H1 (cell line): ENCODE data around the gene PRSS8. TPM values are rescaled to one million over a fixed set of nuclear protein-coding genes. Genes with fewer than 3 reads are reported as not detected.

ENCODE experiments used
- ATF2 ChIP-seq: IDR thresholded peaks from 2 replicates; pipeline ENCODE4 v1.6.1; 2012; ENCODE audit warnings: low read length, inconsistent platforms
- BRCA1 ChIP-seq: IDR thresholded peaks from 2 replicates; pipeline ENCODE4 v1.6.1; 2012; ENCODE audit warnings: low read depth, low read length, improper control_type of control experiment
- CEBPB ChIP-seq: IDR thresholded peaks from 2 replicates; pipeline ENCODE4 v1.6.1; 2012; ENCODE audit warnings: low read depth, low read length
- EGR1 ChIP-seq: IDR thresholded peaks from 2 replicates; pipeline ENCODE4 v1.6.1; 2011; ENCODE audit warnings: low read depth, low read length, borderline replicate concordance
- HDAC2 ChIP-seq, 2 experiments: fragments of 300-600 bp in 1 of 2; sonication (generic) in 1 of 2; IDR thresholded peaks; 2 replicates each; pipeline ENCODE4 v1.6.1; 2011 to 2012; ENCODE audit warnings: low read depth in 2 of 2, low read length in 2 of 2, mild to moderate bottlenecking in 2 of 2, moderate library complexity in 2 of 2, borderline replicate concordance in 1 of 2, inconsistent platforms in 1 of 2
- KDM4A ChIP-seq: IDR thresholded peaks from one replicate; pipeline ENCODE4 v1.7.1; 2012; ENCODE audit warnings: low read depth, mild to moderate bottlenecking, moderate library complexity, low read length, inconsistent platforms; ENCODE audit not compliant: severe bottlenecking
- SIX5 ChIP-seq: IDR thresholded peaks from 2 replicates; pipeline ENCODE4 v1.6.1; 2011; ENCODE audit warnings: mild to moderate bottlenecking, low read depth, low read length
- YY1 ChIP-seq: IDR thresholded peaks from 2 replicates; pipeline ENCODE4 v1.6.1; 2011; ENCODE audit warnings: low read depth, mild to moderate bottlenecking, low read length
- ZNF274 ChIP-seq: IDR thresholded peaks from 2 replicates; pipeline ENCODE4 v1.7.0; 2012; ENCODE audit warnings: low read length, borderline replicate concordance; ENCODE audit errors: extremely low read depth
- polyA plus RNA-seq, 7 experiments: library from polyadenylated mRNA; depleted of rRNA in 3 of 7; stranded (reverse) in 5 of 7; unstranded in 2 of 7; fragments of >200 nt in 5 of 7; fragments of 200-250 nt in 2 of 7; gene quantifications; 1 replicate in 5 of 7; 2 replicates in 1 of 7; 4 replicates in 1 of 7; pipeline versions ENCODE4 v1.2.1 to v1.2.3, GENCODE V29; 2011 to 2013; ENCODE audit warnings: missing spikeins in 2 of 7, mixed read lengths in 2 of 7
- total RNA-seq: library from RNA; stranded (reverse); fragmentation: NEBNext Ultra II Directional; extraction: Animal tissue kit (Norgen Biotek cat#: 25700); gene quantifications from 2 replicates; pipeline ENCODE4 v1.2.1, GENCODE V29; 2021
- TF ChIP-seq, protein P1 (sequence below): fragments of 300-600 bp; sonication (generic); IDR thresholded peaks from 2 replicates; pipeline ENCODE4 v1.7.1; 2012; ENCODE audit warnings: low read length, moderate library complexity, mild to moderate bottlenecking, inconsistent platforms; ENCODE audit not compliant: insufficient replicate concordance

The PRSS8 gene
- total and polyA plus RNA-seq, 2 of the 8 experiments (the other 6 are each of a cell fraction or from before 2014, with no cell fraction given) = 87.7 to 273 TPM

GRCh38 chr16:31179219-31179746, 43.8 kb upstream of the PRSS8 start (continued):
- TF ChIP-seq, protein P1, sequence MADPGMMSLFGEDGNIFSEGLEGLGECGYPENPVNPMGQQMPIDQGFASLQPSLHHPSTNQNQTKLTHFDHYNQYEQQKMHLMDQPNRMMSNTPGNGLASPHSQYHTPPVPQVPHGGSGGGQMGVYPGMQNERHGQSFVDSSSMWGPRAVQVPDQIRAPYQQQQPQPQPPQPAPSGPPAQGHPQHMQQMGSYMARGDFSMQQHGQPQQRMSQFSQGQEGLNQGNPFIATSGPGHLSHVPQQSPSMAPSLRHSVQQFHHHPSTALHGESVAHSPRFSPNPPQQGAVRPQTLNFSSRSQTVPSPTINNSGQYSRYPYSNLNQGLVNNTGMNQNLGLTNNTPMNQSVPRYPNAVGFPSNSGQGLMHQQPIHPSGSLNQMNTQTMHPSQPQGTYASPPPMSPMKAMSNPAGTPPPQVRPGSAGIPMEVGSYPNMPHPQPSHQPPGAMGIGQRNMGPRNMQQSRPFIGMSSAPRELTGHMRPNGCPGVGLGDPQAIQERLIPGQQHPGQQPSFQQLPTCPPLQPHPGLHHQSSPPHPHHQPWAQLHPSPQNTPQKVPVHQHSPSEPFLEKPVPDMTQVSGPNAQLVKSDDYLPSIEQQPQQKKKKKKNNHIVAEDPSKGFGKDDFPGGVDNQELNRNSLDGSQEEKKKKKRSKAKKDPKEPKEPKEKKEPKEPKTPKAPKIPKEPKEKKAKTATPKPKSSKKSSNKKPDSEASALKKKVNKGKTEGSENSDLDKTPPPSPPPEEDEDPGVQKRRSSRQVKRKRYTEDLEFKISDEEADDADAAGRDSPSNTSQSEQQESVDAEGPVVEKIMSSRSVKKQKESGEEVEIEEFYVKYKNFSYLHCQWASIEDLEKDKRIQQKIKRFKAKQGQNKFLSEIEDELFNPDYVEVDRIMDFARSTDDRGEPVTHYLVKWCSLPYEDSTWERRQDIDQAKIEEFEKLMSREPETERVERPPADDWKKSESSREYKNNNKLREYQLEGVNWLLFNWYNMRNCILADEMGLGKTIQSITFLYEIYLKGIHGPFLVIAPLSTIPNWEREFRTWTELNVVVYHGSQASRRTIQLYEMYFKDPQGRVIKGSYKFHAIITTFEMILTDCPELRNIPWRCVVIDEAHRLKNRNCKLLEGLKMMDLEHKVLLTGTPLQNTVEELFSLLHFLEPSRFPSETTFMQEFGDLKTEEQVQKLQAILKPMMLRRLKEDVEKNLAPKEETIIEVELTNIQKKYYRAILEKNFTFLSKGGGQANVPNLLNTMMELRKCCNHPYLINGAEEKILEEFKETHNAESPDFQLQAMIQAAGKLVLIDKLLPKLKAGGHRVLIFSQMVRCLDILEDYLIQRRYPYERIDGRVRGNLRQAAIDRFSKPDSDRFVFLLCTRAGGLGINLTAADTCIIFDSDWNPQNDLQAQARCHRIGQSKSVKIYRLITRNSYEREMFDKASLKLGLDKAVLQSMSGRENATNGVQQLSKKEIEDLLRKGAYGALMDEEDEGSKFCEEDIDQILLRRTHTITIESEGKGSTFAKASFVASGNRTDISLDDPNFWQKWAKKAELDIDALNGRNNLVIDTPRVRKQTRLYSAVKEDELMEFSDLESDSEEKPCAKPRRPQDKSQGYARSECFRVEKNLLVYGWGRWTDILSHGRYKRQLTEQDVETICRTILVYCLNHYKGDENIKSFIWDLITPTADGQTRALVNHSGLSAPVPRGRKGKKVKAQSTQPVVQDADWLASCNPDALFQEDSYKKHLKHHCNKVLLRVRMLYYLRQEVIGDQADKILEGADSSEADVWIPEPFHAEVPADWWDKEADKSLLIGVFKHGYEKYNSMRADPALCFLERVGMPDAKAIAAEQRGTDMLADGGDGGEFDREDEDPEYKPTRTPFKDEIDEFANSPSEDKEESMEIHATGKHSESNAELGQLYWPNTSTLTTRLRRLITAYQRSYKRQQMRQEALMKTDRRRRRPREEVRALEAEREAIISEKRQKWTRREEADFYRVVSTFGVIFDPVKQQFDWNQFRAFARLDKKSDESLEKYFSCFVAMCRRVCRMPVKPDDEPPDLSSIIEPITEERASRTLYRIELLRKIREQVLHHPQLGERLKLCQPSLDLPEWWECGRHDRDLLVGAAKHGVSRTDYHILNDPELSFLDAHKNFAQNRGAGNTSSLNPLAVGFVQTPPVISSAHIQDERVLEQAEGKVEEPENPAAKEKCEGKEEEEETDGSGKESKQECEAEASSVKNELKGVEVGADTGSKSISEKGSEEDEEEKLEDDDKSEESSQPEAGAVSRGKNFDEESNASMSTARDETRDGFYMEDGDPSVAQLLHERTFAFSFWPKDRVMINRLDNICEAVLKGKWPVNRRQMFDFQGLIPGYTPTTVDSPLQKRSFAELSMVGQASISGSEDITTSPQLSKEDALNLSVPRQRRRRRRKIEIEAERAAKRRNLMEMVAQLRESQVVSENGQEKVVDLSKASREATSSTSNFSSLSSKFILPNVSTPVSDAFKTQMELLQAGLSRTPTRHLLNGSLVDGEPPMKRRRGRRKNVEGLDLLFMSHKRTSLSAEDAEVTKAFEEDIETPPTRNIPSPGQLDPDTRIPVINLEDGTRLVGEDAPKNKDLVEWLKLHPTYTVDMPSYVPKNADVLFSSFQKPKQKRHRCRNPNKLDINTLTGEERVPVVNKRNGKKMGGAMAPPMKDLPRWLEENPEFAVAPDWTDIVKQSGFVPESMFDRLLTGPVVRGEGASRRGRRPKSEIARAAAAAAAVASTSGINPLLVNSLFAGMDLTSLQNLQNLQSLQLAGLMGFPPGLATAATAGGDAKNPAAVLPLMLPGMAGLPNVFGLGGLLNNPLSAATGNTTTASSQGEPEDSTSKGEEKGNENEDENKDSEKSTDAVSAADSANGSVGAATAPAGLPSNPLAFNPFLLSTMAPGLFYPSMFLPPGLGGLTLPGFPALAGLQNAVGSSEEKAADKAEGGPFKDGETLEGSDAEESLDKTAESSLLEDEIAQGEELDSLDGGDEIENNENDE = no peak
- TF ChIP-seq YY1 (no peak), CEBPB (no peak), SIX5 (no peak), EGR1 (no peak), ZNF274 (no peak), HDAC2 (IDR thresholded peaks at IDR 0.05; ENCODE audit: borderline replicate concordance in 1 of 2, low read depth in 2 of 2, low read length in 2 of 2) (0 out of 4 replicates have a peak, but pooled peaks have one; percentile 12 to 65), ATF2 (no peak), KDM4A (peak; percentile 16), BRCA1 (no peak)
